Osteoblast (primary cell): ENCODE data around the gene RAB27B. TPM values are rescaled to one million over a fixed set of nuclear protein-coding genes. Genes with fewer than 3 reads are reported as not detected.
A peak's percentile ranks its signal among the peaks of the same experiment; 100 is the strongest.

Experiments used
- DNase-seq: peaks from one replicate; pipeline ENCODE4 v3.0.0; 2011; ENCODE audit warnings: low spot score, mixed read lengths; ENCODE audit not compliant: insufficient read length; ENCODE audit errors: missing footprints
- H2AFZ ChIP-seq: 2 replicates; pipeline ENCODE4 v1.6.0; 2011; ENCODE audit warnings: mild to moderate bottlenecking, low read length
- H3K27ac ChIP-seq: 2 replicates; pipeline ENCODE4 v1.5.1; 2011; ENCODE audit warnings: mild to moderate bottlenecking, low read depth, low read length, moderate library complexity
- H3K27me3 ChIP-seq: 2 replicates; pipeline ENCODE4 v1.6.0; 2012; ENCODE audit warnings: mild to moderate bottlenecking, control low read depth, inconsistent platforms, low read length, moderate library complexity; ENCODE audit not compliant: insufficient read depth
- H3K36me3 ChIP-seq: 2 replicates; pipeline ENCODE4 v1.5.1; 2011; ENCODE audit warnings: mild to moderate bottlenecking, low read length, control low read depth, moderate library complexity; ENCODE audit not compliant: insufficient read depth
- H3K4me1 ChIP-seq: 2 replicates; pipeline ENCODE4 v1.5.1; 2011; ENCODE audit warnings: mild to moderate bottlenecking, low read length, control low read depth, moderate library complexity; ENCODE audit not compliant: insufficient read depth
- H3K4me2 ChIP-seq: 2 replicates; pipeline ENCODE4 v1.6.0; 2011; ENCODE audit warnings: mild to moderate bottlenecking, low read length; ENCODE audit not compliant: insufficient read depth
- H3K4me3 ChIP-seq: fragments of 200-600 bp; sonication (generic); 3 replicates; pipeline ENCODE4 v1.5.1; 2012; ENCODE audit warnings: mild to moderate bottlenecking, low read length, inconsistent platforms; ENCODE audit not compliant: insufficient read depth
- H3K79me2 ChIP-seq: 2 replicates; pipeline ENCODE4 v1.6.0; 2012; ENCODE audit warnings: mild to moderate bottlenecking, low read length, control low read depth, inconsistent platforms; ENCODE audit not compliant: insufficient read depth
- H3K9me3 ChIP-seq: 2 replicates; pipeline ENCODE4 v1.5.1; 2011; ENCODE audit warnings: low read depth, low read length, control low read depth
- H4K20me1 ChIP-seq: 2 replicates; pipeline ENCODE4 v1.6.0; 2012; ENCODE audit warnings: mild to moderate bottlenecking, low read length, control low read depth; ENCODE audit not compliant: insufficient read depth
- CTCF ChIP-seq: IDR thresholded peaks from 2 replicates; pipeline ENCODE4 v1.5.1; 2011; ENCODE audit warnings: mild to moderate bottlenecking, low read depth, low read length, moderate library complexity; ENCODE audit errors: extremely low read depth
- total RNA-seq: library from RNA; depleted of rRNA; stranded (reverse); fragments of >200 nt; gene quantifications from 2 replicates; pipeline ENCODE4 v1.2.3, GENCODE V29; 2012

The RAB27B gene
- total RNA-seq, 1 donor = 55.7 TPM

- Histone ChIP-seq H3K79me2 (no peaks in the 10 kb centered on the region), H3K4me3 (no peak overlapping the region), H4K20me1 (no peaks in the 10 kb centered on the region), H3K4me1 (peaks cover 8% of the 10 kb centered on the region), H2AFZ (no peak overlapping the region), H3K4me2 (no peak overlapping the region), H3K36me3 (no peaks in the 10 kb centered on the region), H3K27ac (no peak overlapping the region), H3K27me3 (no peaks in the 10 kb centered on the region), H3K9me3 (no peaks in the 10 kb centered on the region)
- DNase-seq = no peak
- no peak for TF ChIP-seq CTCF
These were observed 76.3 kb downstream of the RAB27B start for GRCh38 chr18:54904581-54904980.

- no peaks in the 10 kb centered on the region for H3K79me2 ChIP-seq
- no peaks in the 10 kb centered on the region for H3K36me3 ChIP-seq
- no peak overlapping the region for H3K27ac ChIP-seq
- no peak overlapping the region for H3K4me2 ChIP-seq
- peaks cover 8% of the 10 kb centered on the region for H3K4me1 ChIP-seq
- no peaks in the 10 kb centered on the region for H3K9me3 ChIP-seq
- no peak for DNase-seq
- no peaks in the 10 kb centered on the region for H3K27me3 ChIP-seq
- H2AFZ ChIP-seq = no peak overlapping the region
- H3K4me3 ChIP-seq = no peak overlapping the region
- no peak for TF ChIP-seq CTCF
- no peaks in the 10 kb centered on the region for H4K20me1 ChIP-seq
These were observed 77.4 kb downstream of the RAB27B start for GRCh38 chr18:54905629-54906028.

GRCh38 chr18:54906331-54907185 lies 78.3 kb downstream of the RAB27B start:
- Histone ChIP-seq H2AFZ (peak overlapping the region; percentile 11), H3K36me3 (no peaks in the 10 kb centered on the region), H3K4me3 (no peak overlapping the region), H3K79me2 (no peaks in the 10 kb centered on the region), H3K27me3 (no peaks in the 10 kb centered on the region), H3K4me2 (peak overlapping the region; percentile 23), H4K20me1 (no peaks in the 10 kb centered on the region), H3K27ac (no peak overlapping the region), H3K9me3 (no peaks in the 10 kb centered on the region), H3K4me1 (peaks cover 8% of the 10 kb centered on the region)
- peak; percentile 58 for DNase-seq
- no peak for TF ChIP-seq CTCF

GRCh38 chr18:54909538-54909937 lies 81.3 kb downstream of the RAB27B start:
- no peak for TF ChIP-seq CTCF
- H3K4me2 ChIP-seq = no peak overlapping the region
- H3K27ac ChIP-seq = no peak overlapping the region
- H2AFZ ChIP-seq = no peak overlapping the region
- no peaks in the 10 kb centered on the region for H3K79me2 ChIP-seq
- peaks cover 8% of the 10 kb centered on the region for H3K4me1 ChIP-seq
- no peaks in the 10 kb centered on the region for H3K9me3 ChIP-seq
- no peak for DNase-seq
- H3K36me3 ChIP-seq = no peaks in the 10 kb centered on the region
- no peaks in the 10 kb centered on the region for H4K20me1 ChIP-seq
- no peak overlapping the region for H3K4me3 ChIP-seq
- no peaks in the 10 kb centered on the region for H3K27me3 ChIP-seq
